HT1080 (cell line): Measurements from ENCODE around the gene NIPAL3. TPM values are rescaled to one million over a fixed set of nuclear protein-coding genes. Genes with fewer than 3 reads are reported as not detected.

Source experiments
- DNase-seq: peaks from one replicate; pipeline ENCODE4 v3.0.0-alpha.2; 2015; ENCODE audit warnings: low read depth
- total RNA-seq: library from RNA; depleted of rRNA; stranded (reverse); fragments of >200 nt; shearing (Covaris generic); gene quantifications from 2 replicates; pipeline ENCODE4 v1.2.3, GENCODE V29; 2014

Gene NIPAL3
- total RNA-seq, 1 experiment from 2014 or later = 28.7 TPM

DNA sequence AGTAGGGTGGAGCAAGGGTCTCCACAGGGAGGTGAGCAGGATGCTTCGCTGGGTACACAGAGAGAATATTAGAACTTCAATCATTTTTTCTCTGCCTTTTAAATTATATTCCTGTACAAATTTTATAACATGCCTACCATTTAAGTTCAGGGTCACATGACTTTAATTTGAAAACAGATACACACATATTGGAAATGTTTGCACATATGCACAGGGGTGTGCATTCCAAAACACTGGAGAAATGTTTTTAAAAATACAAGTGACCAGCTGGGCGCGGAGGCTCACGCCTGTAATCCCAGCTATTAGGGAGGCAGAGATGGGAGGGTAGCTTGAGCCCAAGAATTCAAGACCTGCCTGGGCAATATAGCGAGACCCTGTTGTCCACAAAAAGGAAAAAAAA is 39.7 kb downstream of the NIPAL3 start:
- DNase-seq = no peak

DNA sequence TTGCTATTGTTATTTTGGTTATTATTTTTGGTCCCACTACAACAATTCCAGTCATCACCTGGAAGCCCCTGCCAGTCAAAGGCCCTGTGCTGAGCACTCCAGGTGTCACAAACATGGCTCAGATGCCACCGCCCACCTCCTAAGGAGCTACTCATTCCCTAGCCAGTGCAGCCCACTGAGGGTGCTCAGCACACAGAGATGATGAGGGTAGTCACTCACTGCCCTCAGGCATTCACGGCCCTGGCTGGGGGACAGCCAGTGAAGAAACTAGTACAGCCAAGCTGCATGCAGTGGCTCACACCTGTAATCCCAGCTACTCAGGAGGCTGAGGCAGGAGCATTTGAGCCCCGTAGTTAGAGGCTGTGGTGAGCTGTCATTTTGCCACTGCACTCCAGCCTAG is 42.3 kb downstream of the NIPAL3 start:
- no peak for DNase-seq

DNA sequence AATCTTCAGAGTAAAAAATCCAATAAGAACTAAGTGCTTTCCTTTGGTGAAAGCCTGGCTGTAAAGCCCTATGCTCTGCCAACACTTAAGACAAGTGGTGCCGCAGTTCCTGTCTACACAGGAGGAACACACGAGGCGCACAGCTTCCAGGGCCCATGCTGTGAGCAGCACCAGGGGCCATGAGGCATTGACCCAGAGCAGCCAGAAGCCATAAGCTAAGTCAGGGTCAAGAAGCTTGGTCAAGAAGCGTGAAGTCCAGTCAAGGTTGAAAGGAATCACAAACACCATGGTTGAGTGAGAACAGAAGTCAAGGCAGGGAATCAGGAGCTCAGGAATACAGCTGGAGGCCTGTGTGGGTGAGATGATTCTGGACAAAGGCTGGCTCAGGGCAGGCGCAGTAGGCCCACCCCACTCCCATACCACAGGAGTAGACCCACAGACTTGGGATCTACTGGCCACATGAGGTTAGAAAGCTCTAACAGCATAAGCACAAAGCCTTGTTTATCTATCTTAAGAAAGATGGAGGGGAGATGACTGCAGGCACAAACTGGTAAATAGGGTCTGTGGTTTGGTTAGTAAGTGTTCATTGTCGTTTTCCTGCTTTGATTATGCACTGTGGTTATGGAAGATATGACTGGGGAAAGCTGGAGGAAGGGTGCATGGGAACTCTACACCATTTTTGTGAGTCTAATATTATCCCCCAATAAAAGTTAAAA is 44.1 kb downstream of the NIPAL3 start:
- no peak for DNase-seq

DNA sequence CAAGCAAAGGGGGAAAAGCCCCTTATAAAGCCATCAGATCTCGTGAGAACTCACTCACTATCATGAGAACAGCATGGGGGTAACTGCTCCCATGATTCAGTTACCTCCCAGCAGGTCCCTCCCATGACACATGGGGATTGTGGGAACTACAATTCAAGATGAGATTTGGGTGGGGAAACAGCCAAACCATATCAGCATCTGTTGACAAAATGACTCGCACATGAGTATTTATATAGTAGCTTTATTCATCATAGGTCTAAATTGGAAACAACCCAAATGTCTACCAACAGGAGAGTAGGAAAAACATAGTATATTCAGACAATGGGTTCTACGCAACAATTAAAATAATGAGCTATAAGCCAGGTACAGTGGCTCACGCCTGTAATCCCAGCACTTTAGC is 46.5 kb downstream of the NIPAL3 start:
- DNase-seq = peak; percentile 77

DNA sequence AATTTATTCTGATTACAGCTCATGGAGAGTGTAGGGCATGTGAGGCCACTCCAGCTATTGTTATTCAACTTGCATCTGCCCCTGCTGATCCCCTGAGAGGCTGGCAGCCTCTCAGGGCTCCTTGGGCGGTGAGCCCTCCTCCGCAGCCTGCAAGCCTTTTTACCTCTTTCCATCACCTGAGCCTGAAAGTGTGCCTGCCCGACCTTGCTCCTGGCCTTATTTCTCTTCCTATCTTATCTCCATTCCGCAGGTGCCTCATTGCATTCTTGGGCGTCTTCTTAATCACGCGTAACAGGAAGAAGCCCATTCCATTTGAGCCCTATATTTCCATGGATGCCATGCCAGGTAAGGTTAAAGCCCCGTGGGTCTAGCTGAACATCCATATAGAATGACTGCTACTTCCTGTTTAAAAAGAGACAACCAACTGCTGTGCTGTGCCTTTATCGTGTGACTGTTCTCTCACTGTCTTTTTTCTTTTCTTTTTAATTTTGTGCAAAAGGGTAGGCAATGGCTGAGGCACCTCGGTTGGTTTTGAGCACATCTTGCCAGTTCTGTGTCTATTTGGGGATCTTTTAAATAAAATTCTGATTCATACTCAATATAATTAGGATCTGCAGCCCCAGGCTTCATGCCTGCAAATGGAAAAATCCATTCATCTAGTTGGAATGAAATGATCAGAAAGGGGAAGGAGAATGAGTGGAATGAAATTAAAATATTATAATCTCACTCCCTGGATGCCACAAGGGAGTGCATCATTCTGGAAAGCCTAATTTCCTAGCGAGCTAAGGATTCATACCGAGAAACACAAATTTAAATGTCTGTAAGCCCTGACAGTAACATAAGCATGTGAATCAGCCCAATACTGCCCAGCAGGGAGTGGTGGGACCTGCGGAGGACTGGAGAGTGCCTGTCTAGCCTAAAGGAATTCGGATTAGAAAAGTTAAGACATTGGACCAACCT is 48.5 kb downstream of the NIPAL3 start:
- no peak for DNase-seq

DNA sequence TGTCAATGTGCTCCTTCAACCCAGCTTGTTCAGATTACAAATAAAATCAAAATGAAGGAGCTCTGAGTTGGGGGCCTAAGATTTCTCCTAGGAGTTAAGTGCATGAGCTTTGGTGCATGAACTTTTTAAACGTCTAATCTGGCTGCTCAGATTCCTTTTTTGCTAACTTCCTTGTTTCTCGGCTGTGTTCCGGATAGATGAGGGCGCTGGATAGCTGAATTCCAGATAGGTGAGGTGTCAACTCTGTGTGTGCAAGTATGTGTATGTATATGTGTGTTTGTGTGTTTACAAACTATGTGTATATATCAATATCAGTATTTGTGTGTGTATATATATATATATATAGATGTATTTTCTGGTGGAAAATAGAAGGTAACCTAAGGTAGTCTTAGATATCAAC is 49.5 kb downstream of the NIPAL3 start:
- no peak for DNase-seq

DNA sequence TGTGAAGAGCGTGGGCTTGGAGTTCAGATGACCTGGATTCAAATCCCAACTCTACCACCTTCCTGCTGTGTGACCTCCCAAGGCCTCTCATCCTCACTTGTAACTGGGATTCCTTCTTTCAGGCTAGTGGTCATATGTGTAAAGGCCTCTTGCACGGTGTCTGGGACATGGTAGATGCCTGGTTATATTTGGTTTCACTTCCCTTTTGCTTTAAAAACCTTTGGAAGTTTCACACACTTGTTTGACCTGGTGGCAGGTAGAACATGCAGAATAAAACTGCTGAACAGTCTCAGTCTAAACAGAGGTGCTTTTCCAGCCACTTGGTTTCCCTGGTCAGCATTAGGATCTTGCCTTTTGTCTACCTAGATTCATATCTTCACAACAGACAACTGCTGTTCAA is 50.0 kb downstream of the NIPAL3 start:
- DNase-seq = no peak

DNA sequence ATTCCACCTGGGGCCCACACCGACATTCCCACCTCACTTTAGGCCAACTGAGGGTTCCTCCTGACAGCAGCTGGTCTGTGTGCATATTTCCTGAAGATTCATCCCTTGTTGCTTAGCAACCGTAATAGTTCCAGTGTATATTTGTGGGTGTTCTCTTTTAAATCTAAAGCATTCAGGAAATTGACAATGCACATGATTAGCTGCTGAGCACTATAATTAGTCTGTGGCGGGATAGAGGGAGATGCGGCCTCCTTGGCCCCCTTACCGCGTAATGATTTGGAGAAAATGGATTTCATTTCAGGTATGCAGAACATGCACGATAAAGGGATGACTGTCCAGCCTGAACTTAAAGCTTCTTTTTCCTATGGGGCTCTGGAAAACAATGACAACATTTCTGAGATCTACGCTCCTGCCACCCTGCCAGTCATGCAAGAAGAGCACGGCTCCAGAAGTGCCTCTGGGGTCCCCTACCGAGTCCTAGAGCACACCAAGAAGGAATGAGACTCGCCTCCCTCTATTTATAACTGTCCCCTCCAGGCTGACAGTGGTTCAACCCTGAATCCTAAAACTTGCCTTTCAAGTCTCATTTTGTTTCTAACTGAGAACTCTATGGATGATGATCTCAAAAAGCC is 53.2 kb downstream of the NIPAL3 start:
- no peak for DNase-seq

DNA sequence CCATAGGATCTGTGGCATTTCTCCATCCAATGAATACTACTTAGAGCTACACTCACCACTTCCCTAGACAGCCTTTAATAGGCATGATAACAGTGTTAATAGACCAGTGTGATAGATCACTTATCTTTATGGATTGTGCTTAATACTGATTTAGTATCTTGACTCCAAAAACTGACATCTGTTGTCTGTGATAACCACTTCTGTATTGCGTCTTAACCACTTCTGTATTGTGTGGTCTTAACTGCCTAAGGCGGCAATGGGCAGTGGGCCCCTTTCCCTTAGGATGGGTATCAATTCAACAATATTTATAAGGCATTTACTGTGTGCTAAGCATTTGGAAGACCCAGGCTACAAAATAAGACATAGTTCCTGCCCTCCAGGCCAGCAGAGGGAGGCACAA is 55.0 kb downstream of the NIPAL3 start:
- DNase-seq = no peak

DNA sequence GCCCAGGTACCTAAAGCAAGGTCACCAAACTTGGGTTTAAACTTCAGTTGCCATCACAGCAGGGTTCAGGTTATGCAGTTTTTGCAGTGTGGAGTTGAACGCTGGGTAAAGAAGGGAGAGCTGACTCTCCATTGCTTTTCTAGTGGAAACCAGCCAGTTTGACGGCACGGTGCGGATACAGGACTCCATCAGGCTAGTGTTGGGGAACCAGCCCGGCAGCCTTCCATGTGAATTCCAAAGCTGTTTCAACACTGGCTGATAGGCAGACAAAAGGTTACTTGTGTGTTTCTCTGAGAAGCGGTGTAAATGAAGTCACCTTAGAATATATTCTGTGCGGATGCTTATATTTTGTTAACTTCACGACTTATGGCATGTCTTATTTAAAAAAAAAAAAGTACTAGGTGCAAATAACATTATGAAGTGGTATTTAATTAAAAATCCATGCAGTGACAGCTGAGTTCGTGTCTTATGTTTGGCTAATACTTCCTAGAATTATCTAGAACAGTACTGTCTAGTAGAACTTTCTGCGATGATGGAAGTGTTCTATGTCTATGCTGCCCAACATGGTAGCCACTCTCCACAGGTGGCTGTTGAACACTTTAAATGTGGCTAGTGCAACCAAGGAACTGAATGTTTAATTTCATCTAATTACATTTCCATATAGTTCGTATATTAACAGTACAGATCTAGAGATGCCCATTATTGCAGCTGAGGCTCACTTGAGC is 57.1 kb downstream of the NIPAL3 start:
- DNase-seq = no peak

DNA sequence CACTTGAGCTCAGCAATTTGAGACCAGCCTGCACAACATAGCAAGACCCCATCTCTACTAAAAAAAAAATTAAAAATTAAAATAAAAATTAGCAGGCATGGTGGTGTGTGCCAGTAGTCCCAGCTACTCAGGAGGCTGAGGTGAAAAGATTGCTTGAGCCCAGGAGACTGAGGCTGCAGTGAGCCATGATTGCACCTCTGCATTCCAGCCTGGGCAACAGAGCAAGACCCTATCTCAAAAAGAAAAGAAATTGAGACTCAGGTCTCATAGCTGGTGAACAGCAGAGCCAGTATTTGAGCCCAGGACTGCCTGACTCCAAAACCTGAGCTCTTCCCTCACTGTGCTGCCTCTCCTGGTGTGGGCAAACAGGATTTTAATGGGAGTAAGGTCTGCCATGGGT is 58.6 kb downstream of the NIPAL3 start:
- DNase-seq = no peak

DNA sequence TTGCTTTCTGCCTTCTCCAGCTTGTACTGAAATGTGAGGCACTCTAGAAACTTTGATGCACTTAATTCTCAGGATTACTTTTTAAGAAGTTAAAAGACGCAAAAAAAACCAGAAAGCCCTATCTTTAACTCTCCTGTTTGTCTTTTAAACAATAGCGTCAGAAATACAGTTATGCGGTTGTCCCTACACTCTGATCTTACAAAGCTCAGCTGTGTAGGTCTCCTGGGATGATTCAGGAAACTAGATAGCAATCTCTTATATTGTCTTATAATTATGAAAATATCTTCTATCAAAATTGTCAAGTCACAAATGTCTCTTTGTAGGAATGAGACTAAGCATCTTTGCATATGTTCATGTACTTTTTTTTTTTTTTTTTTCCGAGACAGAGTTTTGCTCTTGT is 60.1 kb downstream of the NIPAL3 start:
- no peak for DNase-seq

DNA sequence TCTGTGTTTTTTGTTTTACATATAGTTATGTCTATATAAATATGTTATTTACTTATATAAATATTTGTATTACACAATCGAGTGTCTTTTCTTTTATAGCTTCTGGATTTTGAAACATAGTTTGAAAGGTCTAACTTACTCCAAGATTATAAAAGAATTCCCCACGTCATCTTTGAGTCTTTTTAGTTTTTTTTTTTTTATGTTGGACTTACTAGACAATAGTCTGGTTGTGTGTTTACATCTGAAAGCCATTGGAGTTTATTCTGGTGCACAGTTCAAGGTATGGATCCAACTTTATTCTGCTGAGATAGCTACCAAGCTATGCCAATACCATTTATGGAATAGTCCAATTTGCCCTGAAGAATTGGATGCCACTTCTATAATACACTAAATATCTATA is 61.0 kb downstream of the NIPAL3 start:
- DNase-seq = no peak

DNA sequence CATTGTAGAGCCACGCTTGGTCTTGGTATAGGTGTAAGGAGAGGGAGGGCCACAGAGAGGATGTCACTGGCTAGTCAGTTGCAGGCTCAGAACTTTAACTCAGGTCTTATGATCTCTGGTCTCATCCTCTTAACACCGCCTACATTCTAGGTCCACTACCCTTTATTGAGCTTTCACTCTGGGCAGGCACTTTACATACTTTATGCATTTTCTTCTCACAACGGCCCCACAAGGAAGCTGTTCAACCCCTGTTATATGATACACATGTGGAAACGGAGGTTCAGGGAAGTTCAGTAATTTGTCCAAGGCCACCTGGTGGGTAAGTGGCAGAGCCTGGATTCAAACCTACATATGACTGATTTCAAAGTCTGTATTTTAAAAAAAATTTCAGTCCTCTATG is 61.7 kb downstream of the NIPAL3 start:
- no peak for DNase-seq

DNA sequence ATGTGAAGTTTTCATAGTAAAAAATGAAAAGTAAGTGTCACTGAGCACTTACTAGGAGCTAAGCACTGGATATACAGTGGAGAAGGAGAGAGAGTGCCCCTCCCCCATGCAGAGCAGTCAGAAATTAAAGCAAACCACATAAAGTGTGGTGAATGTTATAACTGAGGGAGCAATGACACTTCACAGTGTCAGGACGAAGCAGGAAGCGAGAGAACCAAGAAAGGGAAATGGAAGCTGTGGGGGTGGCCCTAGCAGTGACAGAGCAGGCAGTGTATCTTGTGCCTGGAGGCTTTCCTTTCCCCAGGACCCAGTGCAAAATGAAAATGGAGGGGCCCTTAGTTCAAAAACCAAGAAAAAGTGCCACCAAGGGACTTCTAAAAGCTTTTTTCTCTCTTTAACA is 65.5 kb downstream of the NIPAL3 start:
- DNase-seq = no peak

DNA sequence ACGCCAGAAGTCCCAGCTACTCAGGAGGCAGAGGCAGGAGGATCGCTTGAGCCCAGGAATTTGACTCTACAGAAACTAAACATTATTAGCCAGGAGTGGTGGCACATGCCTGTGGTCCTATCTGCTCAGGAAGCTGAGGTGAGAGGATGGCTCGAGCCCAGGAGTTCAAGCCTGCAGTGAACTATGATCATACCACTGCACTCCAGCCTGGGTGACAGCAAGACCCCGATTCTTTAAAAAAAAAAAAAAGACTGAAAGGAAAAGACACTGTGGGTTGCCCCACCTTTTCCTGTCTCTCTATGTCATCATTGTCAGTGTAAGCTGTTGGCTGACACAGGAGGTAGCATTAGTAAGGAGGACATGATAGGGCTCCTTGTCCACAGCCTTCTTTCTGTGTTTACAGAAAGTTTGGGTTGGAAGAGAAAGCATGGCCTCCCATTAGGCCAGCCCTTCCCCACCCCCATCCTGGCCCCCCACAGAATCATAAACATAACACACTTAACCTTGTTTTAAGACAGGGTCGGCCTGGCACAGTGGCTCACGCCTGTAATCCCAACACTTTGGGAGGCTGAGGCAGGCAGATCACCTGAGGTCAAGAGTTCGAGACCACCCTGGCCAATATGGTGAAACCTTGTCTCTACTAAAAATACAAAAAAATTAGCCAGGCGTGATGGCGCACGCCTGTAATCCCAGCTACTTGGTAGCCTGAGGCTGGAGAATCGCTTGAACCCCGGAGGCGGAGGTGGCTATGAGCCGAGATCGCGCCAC is 66.4 kb downstream of the NIPAL3 start:
- peak; percentile 44 for DNase-seq

DNA sequence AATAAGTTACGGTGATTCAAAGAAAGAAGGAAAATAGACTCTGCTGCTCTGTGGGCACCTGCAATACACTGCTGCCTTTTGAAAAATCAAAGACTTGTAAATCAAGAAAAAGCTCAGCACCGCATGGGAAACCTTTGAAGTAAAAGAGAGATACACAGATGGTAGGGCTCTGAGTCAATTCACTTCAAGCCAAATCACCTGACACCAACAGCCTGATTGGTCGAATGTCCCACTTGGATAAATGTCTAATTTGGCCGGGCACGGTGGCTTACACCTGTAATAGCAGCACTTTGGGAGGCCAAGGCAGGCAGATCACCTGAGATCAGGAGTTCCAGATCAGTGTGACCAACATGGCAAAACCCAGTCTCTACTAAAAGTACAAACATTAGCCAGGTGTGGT is 67.8 kb downstream of the NIPAL3 start:
- no peak for DNase-seq

DNA sequence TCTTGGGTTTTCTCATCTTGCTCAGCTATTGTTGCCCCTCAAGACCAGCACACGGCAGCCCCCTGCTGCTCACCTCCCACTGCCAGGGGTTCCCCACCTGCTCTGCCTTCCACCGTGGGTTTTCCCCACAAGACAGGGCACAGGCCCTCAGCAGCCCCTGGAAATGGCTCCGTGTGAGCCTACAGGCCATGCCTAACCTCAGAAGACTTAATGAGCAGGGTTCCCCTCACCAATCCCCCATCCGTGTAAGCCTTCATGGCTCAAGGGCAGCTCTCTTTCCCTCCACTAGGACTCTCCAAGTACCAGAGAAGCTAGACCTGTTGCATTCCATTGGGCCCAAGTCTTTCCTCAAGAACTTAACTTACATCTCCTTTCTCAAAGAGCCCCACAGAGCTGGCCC is 68.6 kb downstream of the NIPAL3 start:
- DNase-seq = no peak

DNA sequence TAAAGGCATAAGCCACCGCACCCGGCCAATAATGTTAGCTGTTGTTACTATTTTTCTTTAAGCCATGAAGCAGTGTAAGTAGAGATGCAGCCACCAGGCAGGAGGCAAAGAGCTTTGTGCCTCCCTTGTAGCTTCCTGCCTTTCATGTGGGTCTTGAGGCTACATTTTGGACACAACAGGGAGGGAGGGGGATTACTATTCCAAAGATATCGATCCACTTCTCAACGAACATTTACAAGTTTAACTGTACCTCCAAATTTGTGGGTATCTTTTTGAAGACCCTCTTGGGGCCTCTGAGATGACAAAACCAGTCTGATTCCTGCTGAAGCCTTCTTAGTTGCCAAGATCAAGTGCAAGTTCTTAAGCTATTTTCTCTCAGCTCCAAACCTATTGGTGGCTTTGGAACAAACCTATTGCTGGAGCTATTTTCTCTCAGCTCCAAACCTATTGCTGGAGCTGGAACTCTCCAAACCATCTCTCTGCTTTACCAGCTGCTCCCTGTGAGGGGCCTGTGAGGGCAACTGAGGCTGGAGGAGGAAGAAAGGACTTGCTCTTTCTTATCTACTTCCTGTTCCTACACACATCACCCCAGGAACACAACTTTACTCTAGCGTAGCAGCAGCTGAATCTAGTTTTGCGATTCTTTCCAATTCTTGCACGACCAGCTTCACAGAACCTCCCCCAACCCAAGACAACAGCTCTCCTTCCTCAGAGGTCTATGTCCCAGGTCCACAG is 70.9 kb downstream of the NIPAL3 start:
- no peak for DNase-seq

DNA sequence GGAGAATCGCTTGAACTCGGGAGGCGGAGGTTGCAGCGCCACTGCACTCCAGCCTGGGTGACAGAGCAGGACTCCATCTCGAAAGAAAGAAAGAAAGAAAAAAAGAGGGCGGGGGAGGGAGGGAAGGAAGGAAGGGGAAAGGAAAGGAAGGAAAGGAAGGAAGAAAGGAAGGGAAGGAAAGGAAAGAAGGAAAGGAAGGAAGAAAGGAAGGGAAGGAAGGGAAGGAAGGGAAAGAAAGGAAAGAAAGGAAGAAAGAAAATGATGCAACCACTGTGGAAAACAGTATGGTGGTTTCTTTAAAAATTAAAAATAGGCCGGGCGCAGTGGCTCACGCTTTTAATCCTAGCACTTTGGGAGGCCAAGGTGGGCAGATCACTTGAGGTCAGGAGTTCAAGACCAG is 71.9 kb downstream of the NIPAL3 start:
- no peak for DNase-seq
